LNCaP clone FGC (cell line): ENCODE results near the gene PYURF.
A peak's percentile ranks its signal among the peaks of the same experiment; 100 is the strongest.

ENCODE experiments used
- DNase-seq: peaks from one replicate; pipeline ENCODE4 v3.0.0-alpha.2; 2011; ENCODE audit warnings: low read depth
- H3K4me3 ChIP-seq: 2 replicates; pipeline ENCODE4 v1.5.1; 2011; ENCODE audit warnings: mild to moderate bottlenecking, low read depth, low read length, control low read depth
- TF ChIP-seq, protein P1 (sequence below): IDR thresholded peaks from 2 replicates; pipeline ENCODE4 v1.5.1; 2012; ENCODE audit warnings: mild to moderate bottlenecking; ENCODE audit not compliant: control insufficient read depth, insufficient read depth; ENCODE audit errors: extremely low read depth

The PYURF gene

DNA sequence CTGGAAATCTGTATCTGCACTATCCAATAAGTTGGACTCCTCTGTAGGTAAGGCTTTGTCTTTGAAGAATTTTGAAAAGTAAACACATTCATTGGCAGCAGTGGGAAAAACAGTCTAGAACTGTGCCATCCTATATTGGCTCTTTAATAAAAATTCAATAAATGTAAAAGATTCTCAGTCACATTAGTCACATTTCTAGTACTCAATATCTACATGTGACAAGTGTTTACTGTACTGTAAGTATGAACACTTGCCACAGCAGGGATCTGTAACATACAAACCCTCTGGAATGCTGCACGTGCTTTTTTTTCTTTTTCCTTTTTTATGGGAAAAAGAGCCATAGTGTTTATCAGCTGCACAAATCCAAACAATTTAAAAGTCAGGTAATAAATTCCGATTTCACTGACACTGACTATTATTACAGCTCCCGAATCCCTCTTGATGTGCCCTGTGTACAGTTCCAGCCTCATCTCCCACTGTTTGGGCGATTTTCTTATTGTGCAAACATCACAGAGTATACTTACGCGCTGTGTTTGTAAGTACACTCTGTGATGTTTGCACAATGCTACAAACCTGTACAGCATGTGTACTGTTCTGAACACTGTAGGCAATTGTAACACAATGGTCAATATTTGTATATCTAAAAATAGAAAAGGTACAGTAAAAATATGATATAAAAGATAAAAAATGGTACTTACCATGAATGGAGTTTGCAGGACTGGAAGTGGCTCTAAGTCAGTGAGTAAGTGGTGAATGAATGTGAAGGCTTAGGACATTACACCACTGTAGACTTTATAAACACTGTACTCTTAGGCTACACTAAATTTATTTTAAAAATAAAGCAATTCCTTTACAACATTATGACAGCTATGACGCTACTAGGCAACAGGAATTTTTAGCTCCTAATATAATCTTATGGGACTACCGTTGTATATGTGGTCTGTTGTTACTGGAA, 8.7 kb downstream of the PYURF start:
- peak overlapping the region; percentile 33 for H3K4me3 ChIP-seq
- TF ChIP-seq, protein P1, sequence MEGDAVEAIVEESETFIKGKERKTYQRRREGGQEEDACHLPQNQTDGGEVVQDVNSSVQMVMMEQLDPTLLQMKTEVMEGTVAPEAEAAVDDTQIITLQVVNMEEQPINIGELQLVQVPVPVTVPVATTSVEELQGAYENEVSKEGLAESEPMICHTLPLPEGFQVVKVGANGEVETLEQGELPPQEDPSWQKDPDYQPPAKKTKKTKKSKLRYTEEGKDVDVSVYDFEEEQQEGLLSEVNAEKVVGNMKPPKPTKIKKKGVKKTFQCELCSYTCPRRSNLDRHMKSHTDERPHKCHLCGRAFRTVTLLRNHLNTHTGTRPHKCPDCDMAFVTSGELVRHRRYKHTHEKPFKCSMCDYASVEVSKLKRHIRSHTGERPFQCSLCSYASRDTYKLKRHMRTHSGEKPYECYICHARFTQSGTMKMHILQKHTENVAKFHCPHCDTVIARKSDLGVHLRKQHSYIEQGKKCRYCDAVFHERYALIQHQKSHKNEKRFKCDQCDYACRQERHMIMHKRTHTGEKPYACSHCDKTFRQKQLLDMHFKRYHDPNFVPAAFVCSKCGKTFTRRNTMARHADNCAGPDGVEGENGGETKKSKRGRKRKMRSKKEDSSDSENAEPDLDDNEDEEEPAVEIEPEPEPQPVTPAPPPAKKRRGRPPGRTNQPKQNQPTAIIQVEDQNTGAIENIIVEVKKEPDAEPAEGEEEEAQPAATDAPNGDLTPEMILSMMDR = no peak
- peak; percentile 99 for DNase-seq

DNA sequence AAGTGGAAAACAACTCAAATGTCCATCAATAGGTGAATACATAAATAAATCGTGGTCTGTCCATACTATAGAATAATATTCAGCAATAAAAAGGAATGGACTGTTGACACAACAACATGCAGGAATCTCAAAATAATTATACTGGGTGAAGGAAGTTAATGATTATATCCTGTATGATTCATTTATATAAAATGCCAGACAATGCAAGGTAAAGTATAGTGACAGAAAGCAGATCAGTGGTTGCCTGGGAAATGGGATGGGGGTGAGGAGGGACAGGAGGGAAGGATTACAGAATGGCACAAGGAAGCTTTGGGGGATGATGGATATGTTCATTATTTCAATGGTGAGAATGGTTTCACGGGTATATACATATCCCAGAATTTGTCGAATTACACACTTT, 12.3 kb downstream of the PYURF start:
- TF ChIP-seq, protein P1 = no peak
- no peak for DNase-seq
- H3K4me3 ChIP-seq = no peak overlapping the region

DNA sequence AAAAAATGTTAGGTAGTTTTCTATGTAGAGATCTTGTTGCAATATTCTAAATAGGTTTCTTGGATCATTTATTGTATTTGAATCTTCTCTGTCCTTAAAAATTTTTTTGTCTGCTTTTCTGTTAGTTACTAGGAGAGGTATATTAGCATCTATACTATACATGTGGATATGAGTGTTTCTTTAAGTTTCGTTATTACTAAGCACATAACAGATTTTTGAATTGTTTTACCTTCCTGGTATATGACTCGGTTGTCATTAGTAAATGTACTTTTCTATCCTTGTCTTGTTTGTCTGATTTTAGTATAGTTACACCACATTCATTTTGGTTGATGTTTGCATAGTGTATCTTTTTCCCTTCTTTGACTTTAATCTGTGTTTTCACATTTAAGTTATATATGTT, 20.2 kb downstream of the PYURF start:
- no peak overlapping the region for H3K4me3 ChIP-seq
- DNase-seq = no peak
- TF ChIP-seq, protein P1 = no peak

DNA sequence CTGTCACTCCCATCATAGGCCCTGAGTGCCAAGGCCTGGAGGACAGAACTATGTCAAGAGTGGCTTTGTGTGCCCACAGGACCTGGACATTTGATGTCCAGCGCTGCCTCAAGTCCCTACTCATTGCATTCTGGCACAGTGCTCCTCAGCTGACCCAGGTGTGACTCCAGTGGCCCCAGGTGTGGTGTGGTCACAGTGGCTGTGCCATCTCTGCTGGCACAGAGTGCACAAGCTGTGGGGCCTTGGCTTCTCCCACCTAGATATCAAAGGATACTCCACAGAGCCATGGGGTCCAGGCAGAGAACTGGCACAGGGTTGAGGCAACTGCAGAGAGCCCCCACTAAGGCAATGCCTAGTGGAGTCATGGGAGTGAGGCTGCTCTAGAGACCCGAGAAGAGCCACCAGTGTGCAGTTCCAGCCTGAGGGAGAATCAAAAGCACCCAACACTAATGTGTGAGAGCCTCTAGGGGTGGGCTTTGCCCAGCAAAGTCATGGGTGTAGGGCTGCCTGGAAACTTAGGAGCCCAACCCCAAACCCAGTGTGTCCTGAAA, 25.6 kb downstream of the PYURF start:
- H3K4me3 ChIP-seq = no peak overlapping the region
- no peak for DNase-seq
- TF ChIP-seq, protein P1 = no peak

DNA sequence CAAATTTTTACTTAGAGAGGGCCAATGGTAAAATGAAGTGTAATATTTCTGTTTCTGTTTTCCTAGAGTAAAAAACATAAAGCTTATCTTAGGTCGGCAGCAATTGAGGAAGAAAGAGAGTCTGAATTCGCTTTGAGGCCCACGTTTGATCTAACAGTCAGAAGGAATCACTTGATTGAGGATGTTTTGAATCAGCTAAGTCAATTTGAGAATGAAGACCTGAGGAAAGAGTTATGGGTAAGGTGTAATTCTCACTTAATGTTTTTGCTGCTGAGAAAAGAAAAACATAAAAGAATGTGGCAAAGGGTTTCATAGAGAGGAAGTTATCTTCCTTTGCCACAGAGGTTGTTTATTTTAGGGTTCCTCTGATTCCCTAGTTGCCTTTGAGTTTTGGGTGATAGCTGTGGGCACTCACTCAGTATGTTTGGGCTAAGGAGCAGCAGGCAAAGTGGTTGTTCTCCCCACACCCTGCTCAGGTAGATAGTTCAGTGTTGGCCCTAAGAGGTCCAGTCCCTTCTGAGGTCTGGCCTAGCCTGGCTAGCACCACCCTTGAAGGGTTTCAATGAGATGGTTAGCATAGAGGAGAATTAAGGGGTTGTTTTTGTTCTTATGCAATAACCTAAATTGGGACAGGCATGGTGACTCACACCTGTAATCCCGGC, 34.3 kb downstream of the PYURF start:
- no peak for DNase-seq
- TF ChIP-seq, protein P1 = no peak
- H3K4me3 ChIP-seq = no peak overlapping the region

DNA sequence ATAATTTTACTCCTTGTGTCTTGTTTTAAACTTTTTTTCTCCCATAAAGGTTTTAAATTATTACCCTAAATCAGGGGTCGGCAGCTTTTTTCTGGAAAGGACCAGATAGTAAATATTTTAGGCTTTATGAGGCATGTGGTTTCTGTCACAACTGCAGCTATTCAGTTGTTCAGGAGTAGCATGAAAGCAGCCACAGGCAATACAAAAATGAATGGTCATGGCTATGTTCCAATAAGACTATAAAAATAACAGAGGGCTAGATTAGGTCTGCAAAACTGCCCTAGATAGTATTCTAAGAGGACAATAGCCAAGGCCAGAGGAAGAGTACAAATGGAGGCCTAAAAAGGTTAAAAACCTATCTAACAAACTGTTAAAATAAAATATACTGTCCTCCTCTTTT, 42.0 kb downstream of the PYURF start:
- no peak overlapping the region for H3K4me3 ChIP-seq
- no peak for DNase-seq
- TF ChIP-seq, protein P1 = no peak
